A549 (cell line): ENCODE data around the gene PCDHGB5. TPM values are rescaled to one million over a fixed set of nuclear protein-coding genes. Genes with fewer than 3 reads are reported as not detected.

Experiments
- ATAC-seq, 2 experiments: fragments of 200-7000 bp in 1 of 2; fragments of >200 bp in 1 of 2; cut with Nextera tagmentation in 1 of 2; cut with Tn5 transposase in 1 of 2; 3 replicates each; pipeline versions ENCODE4 v1.8.0 to v1.9.1; 2018 to 2020; ENCODE audit warnings: mild to moderate bottlenecking in 1 of 2, moderate library complexity in 1 of 2
- CTCF ChIA-PET: fragments of 300-600 bp; sonication (Branson Sonifier 250); formaldehyde crosslinking; extraction: SDS; loops from one replicate; lab custom pipeline; 2021; ENCODE audit warnings: antibody characterized with exemption, inconsistent platforms; lab: Yijun Ruan, JAX
- POLR2A ChIA-PET: fragments of 350-600 bp; formaldehyde crosslinking; extraction: SDS; loops from one replicate; lab custom pipeline; 2021; ENCODE audit warnings: antibody characterized with exemption, inconsistent platforms; lab: Yijun Ruan, JAX
- DNase-seq, 2 experiments: peaks; one replicate each; pipeline versions ENCODE4 v3.0.0 to v3.0.0-alpha.2; 2011 to 2016; ENCODE audit warnings: low read depth in 1 of 2, low spot score in 1 of 2
- FAIRE-seq: peaks from 2 replicates; lab custom pipeline; 2011; peaks lifted over from hg19 to GRCh38; lab: Jason Lieb, UNC
- H3K27ac ChIP-seq, 2 experiments: fragments of >200 bp; sonication (Bioruptor Twin); formaldehyde crosslinking; 3 replicates each; pipeline ENCODE4 v1.5.1; 2016 to 2017
- H3K4me1 ChIP-seq: fragments of >200 bp; sonication (Bioruptor Twin); formaldehyde crosslinking; 3 replicates; pipeline ENCODE4 v1.6.1; 2016
- H3K4me2 ChIP-seq: fragments of >200 bp; sonication (Bioruptor Twin); formaldehyde crosslinking; 3 replicates; pipeline ENCODE4 v1.6.1; 2016
- H3K4me3 ChIP-seq: fragments of >200 bp; sonication (Bioruptor Twin); formaldehyde crosslinking; 3 replicates; pipeline ENCODE4 v1.5.1; 2016
- H3K9me3 ChIP-seq: fragments of >200 bp; sonication (Bioruptor Twin); formaldehyde crosslinking; 3 replicates; pipeline ENCODE4 v1.6.1; 2016
- BCL3 ChIP-seq: fragments of >200 bp; sonication (Bioruptor Twin); formaldehyde crosslinking; IDR thresholded peaks from 3 replicates; pipeline ENCODE4 v1.6.1; 2016
- BHLHE40 ChIP-seq: IDR thresholded peaks from 2 replicates; pipeline ENCODE4 v1.6.1; 2012; ENCODE audit warnings: low read depth, low read length, inconsistent platforms
- EHF ChIP-seq: fragments of 250-450 bp; sonication (Bioruptor Pico); IDR thresholded peaks from 2 replicates; pipeline ENCODE4 v1.5.0; 2020; ENCODE audit warnings: mild to moderate bottlenecking
- GATA3 ChIP-seq: IDR thresholded peaks from 2 replicates; pipeline ENCODE4 v1.6.1; 2012; ENCODE audit warnings: borderline replicate concordance
- HES2 ChIP-seq: fragments of >200 bp; sonication (Bioruptor Twin); formaldehyde crosslinking; IDR thresholded peaks from 2 replicates; pipeline ENCODE4 v1.6.1; 2016
- HMGXB4 ChIP-seq: fragments of 250-450 bp; sonication (Bioruptor Pico); IDR thresholded peaks from 2 replicates; pipeline ENCODE4 v1.5.0; 2021; ENCODE audit warnings: mild to moderate bottlenecking, moderate library complexity, borderline replicate concordance
- JUN ChIP-seq, 2 experiments: fragments of >200 bp; sonication (Bioruptor Twin); formaldehyde crosslinking; IDR thresholded peaks; 2 replicates in 1 of 2; 3 replicates in 1 of 2; pipeline ENCODE4 v1.6.1; 2016 to 2017
- JUNB ChIP-seq: fragments of >200 bp; sonication (Bioruptor Twin); formaldehyde crosslinking; IDR thresholded peaks from 2 replicates; pipeline ENCODE4 v1.6.1; 2016
- KDM5A ChIP-seq: fragments of 200-600 bp; sonication (generic); IDR thresholded peaks from 2 replicates; pipeline ENCODE4 v1.6.1; 2016; ENCODE audit warnings: antibody characterized with exemption, mild to moderate bottlenecking
- MAZ ChIP-seq: fragments of 150-350 bp; IDR thresholded peaks from 2 replicates; pipeline ENCODE4 v1.6.1; 2014; ENCODE audit warnings: antibody characterized with exemption, low read depth, low read length, borderline replicate concordance
- PBX3 ChIP-seq: IDR thresholded peaks from 2 replicates; pipeline ENCODE4 v1.6.1; 2012
- PHF8 ChIP-seq: fragments of 200-600 bp; sonication (generic); IDR thresholded peaks from 2 replicates; pipeline ENCODE4 v1.6.1; 2016; ENCODE audit warnings: low read depth, mild to moderate bottlenecking, antibody characterized with exemption, moderate library complexity, borderline replicate concordance
- RAD21 ChIP-seq, 2 experiments: fragments of >200 bp in 1 of 2; sonication (Bioruptor Twin) in 1 of 2; formaldehyde crosslinking in 1 of 2; IDR thresholded peaks in 1 of 2; conservative IDR thresholded peaks in 1 of 2; 2 replicates in 1 of 2; 3 replicates in 1 of 2; pipeline ENCODE4 v1.6.1; 2012 to 2018; ENCODE audit warnings: inconsistent platforms in 1 of 2
- SMC3 ChIP-seq: fragments of >200 bp; sonication (Bioruptor Twin); formaldehyde crosslinking; IDR thresholded peaks from 3 replicates; pipeline ENCODE4 v1.6.1; 2018; ENCODE audit warnings: inconsistent platforms
- TP53 ChIP-seq: fragments of 250-450 bp; sonication (Bioruptor Pico); IDR thresholded peaks from 2 replicates; pipeline ENCODE4 v1.5.0; 2021; ENCODE audit warnings: mild to moderate bottlenecking, moderate library complexity
- WGBS: methylation state at CpG from one replicate; pipeline ENCODE4 v1.1.6; 2017; ENCODE audit errors: missing lambda C conversion rate; 5-methylcytosine and 5-hydroxymethylcytosine counted together
- polyA plus RNA-seq, 4 experiments: library from polyadenylated mRNA; depleted of rRNA in 3 of 4; stranded (reverse); fragments of >200 nt; fragmentation: RNase III in 1 of 4; extraction: RNeasy Plus Mini Kit Qiagen cat#74134 plus additional on column Dnase treatment in 1 of 4; gene quantifications; 2 replicates in 3 of 4; 3 replicates in 1 of 4; pipeline ENCODE4 v1.2.3, GENCODE V29; 2011 to 2017

PCDHGB5 gene
- polyA plus RNA-seq, 2 of the 4 experiments (the other 2 are of a cell fraction): 1.9 to 3.2 TPM

- 85% methylated on average over 47 of the region's 74 CpGs for WGBS
- peaks cover 61% of the 10 kb centered on the region for H3K9me3 ChIP-seq
- ATAC-seq (no peak), DNase-seq (no peak), FAIRE-seq (no peak)
- H3K4me3 ChIP-seq: no peak overlapping the region
- ChIA-PET POLR2A (no interaction called here), CTCF (interaction anchor here (1.0 to 2.4 kb wide), 4 partner anchors 36 to 139 kb away, joined by 3 to 9 read pairs (median 4); partner anchors contain the start of gene PCDHGA7)
- no peaks in the 10 kb centered on the region for H3K4me1 ChIP-seq
- TF ChIP-seq GATA3 (no peak), KDM5A (no peak)
- H3K4me2 ChIP-seq: no peak overlapping the region
- H3K27ac ChIP-seq: no peak overlapping the region
Measured at GRCh38 chr5:141419074-141419880, 21.5 kb downstream of the PCDHGB5 start.

- H3K27ac ChIP-seq: no peak within 1 kb of the TSS
- no peak for FAIRE-seq
- no peak within 1 kb of the TSS for H3K4me2 ChIP-seq
Measured at GRCh38 chr5:141420855-141421488, 23.2 kb downstream of the PCDHGB5 start, which contains the start of gene PCDHGA11. Gene PCDHGA11, plus strand, starts transcription at chr5:141421051. Its CDS starts 177 bp downstream, at chr5:141421228.

GRCh38 chr5:141421489-141421855, 23.7 kb downstream of the PCDHGB5 start:
- no peak overlapping the region for H3K4me3 ChIP-seq
- H3K4me1 ChIP-seq: no peaks in the 10 kb centered on the region
- H3K4me2 ChIP-seq: no peak overlapping the region
- TF ChIP-seq MAZ: no peak
- no peak for TF ChIP-seq HMGXB4 (CRISPR knock-in tag)
- no peak for TF ChIP-seq EHF (CRISPR knock-in tag)
- TF ChIP-seq BCL3: no peak
- no peak for TF ChIP-seq BHLHE40
- no peak for TF ChIP-seq HES2
- TF ChIP-seq JUN (IDR thresholded peaks at IDR 0.05): no peak
- no peak for TF ChIP-seq TP53 (CRISPR knock-in tag)
- TF ChIP-seq, all 56 proteins: peak for 0
- DNase-seq (no peak), ATAC-seq (no peak), FAIRE-seq (no peak)
- CTCF ChIA-PET: interaction anchor here (1.1 to 1.8 kb wide), 7 partner anchors 9 to 143 kb away, joined by 3 to 7 read pairs (median 4); partner anchors contain the start of genes PCDHGA12, PCDHGA5 and PCDHGB6
- H3K9me3 ChIP-seq: peaks cover 73% of the 10 kb centered on the region
- no peak overlapping the region for H3K27ac ChIP-seq
- POLR2A ChIA-PET: no interaction called here
- 47% methylated on average over 13 of the region's 13 CpGs for whole genome bisulfite sequencing

More at GRCh38 chr5:141420855-141421488, 23.2 kb downstream of the PCDHGB5 start, which contains the start of gene PCDHGA11:
- ChIA-PET POLR2A (no interaction called here), CTCF (interaction anchor here (1.1 to 1.8 kb wide), 7 partner anchors 9 to 143 kb away, joined by 3 to 7 read pairs (median 4); partner anchors contain the start of genes PCDHGA12, PCDHGA5 and PCDHGB6)
- peaks cover 68% of the 10 kb centered on the region for H3K9me3 ChIP-seq
- peak in 1 of 2 experiments; percentile 14 for DNase-seq
- no peak for ATAC-seq
- H3K4me1 ChIP-seq: no peaks in the 10 kb centered on the region
- peak in 1 of 2 experiments; percentile 32; a peak in 2 of 5 replicates for TF ChIP-seq RAD21 (conservative IDR thresholded peaks at IDR 0.05 in 1 of 2, IDR thresholded peaks at IDR 0.05 in 1 of 2)
- no peak for TF ChIP-seq PHF8
- no peak for TF ChIP-seq SMC3
- no peak for TF ChIP-seq JUNB
- no peak for TF ChIP-seq PBX3
- TF ChIP-seq, all 56 proteins: peak for 1
- no peak within 1 kb of the TSS for H3K4me3 ChIP-seq
- 76% methylated on average over 42 of the region's 42 CpGs for WGBS
